IPS DF 6.9 (cell line): ENCODE data around the gene TRIM66.

Source experiments
- DNase-seq: peaks from one replicate; pipeline ENCODE4 v3.0.0-alpha.2; 2013; ENCODE audit warnings: low read depth, low spot score
- H3K27ac ChIP-seq: one replicate; pipeline ENCODE4 v1.5.1; 2013; ENCODE audit warnings: low read length, control low read depth
- H3K27me3 ChIP-seq: 2 replicates; pipeline ENCODE4 v1.6.1; 2013; ENCODE audit warnings: mild to moderate bottlenecking, low read length; ENCODE audit not compliant: control insufficient read depth, insufficient read depth
- H3K36me3 ChIP-seq: 2 replicates; pipeline ENCODE4 v1.6.1; 2013; ENCODE audit warnings: low read length; ENCODE audit not compliant: control insufficient read depth, insufficient read depth
- H3K4me1 ChIP-seq: 2 replicates; pipeline ENCODE4 v1.6.1; 2013; ENCODE audit warnings: low read length; ENCODE audit not compliant: control insufficient read depth, insufficient read depth
- H3K4me3 ChIP-seq: 2 replicates; pipeline ENCODE4 v1.5.1; 2013; ENCODE audit warnings: mild to moderate bottlenecking, low read length
- H3K9me3 ChIP-seq: 2 replicates; pipeline ENCODE4 v1.6.1; 2013; ENCODE audit warnings: low read length, inconsistent platforms; ENCODE audit not compliant: control insufficient read depth, insufficient read depth
- WGBS: extraction: QIAGEN DNeasy Blood & Tissue Kit; methylation state at CpG from one replicate; pipeline ENCODE4 v1.1.7; 2013; ENCODE audit warnings: mixed read lengths, missing lambda C conversion rate; ENCODE audit not compliant: insufficient read length, insufficient coverage; 5-methylcytosine and 5-hydroxymethylcytosine counted together

The TRIM66 gene

DNA sequence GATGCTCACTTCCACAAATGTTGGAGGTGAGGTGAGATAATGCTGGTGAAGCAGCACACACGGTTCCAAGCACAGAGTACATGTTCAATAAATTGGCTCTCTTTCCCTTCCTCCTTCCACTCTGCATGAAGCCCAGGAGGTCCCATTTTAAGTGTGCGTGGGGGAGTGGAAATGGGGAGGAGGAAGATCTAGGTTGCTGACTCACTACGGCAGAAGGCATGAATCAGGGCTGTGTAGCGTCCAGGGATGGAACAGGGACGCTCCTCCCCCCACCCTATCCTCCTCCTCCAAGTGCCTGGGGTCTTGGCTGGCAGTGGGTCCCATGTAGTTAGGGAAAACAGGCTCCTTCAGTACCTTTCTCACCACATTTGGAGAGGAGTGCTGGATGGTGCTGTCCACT lies 44.2 kb downstream of the TRIM66 start:
- no peaks in the 10 kb centered on the region for H3K27me3 ChIP-seq
- peaks cover 10% of the 10 kb centered on the region for H3K4me1 ChIP-seq
- peaks cover 3% of the 10 kb centered on the region; the same call in 1 of the 2 replicates for H3K36me3 ChIP-seq
- no peak overlapping the region for H3K27ac ChIP-seq
- WGBS: no CpG with 5 or more reads among the region's 5 CpGs
- H3K9me3 ChIP-seq: no peaks in the 10 kb centered on the region
- H3K4me3 ChIP-seq: no peak overlapping the region
- DNase-seq: no peak

DNA sequence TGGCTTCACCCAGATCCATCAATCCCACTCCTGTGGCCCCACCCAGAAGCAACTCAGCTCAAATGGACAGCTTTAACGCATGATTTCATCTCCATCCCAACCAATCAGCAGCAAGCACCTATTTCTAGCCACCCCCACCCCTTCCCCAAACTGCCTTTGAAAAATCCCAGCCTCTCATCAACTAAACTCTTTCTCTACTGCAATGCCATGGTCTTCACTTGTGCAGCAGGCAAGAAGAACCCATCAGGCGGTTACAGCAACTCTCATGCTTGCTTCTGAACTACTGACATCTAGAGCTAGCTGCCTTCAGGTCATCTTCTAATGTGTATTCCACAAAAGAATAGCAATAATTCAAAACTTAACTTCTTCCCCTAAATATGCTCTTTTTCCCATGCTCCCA lies 46.3 kb downstream of the TRIM66 start:
- Histone ChIP-seq H3K27me3 (no peaks in the 10 kb centered on the region), H3K27ac (no peak overlapping the region), H3K4me1 (peaks cover 9% of the 10 kb centered on the region), H3K4me3 (no peak overlapping the region), H3K9me3 (no peaks in the 10 kb centered on the region), H3K36me3 (no peaks in the 10 kb centered on the region)
- WGBS: no CpG with 5 or more reads among the region's 2 CpGs
- DNase-seq: no peak

DNA sequence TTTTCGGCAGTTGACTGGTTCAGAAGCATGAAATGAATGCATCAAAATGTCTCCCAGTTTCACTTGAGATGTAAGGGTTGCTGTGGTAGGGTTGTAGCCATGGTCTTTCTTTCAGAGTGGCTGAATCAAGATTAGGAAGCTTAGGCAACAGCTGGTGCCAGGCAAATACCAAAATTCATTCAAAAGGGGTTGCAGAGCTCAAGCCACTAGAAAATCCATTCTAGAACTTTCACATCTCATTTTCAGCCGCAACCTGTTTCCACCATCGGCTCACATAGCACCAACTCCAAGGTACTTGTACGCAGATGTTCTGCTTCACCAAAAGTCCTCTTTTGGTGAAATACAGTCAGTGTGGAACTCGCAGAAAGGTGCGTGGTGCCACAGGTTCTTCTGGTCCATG lies 48.0 kb downstream of the TRIM66 start:
- H3K4me3 ChIP-seq: no peak overlapping the region
- H3K27ac ChIP-seq: no peak overlapping the region
- H3K4me1 ChIP-seq: no peaks in the 10 kb centered on the region
- no peaks in the 10 kb centered on the region for H3K9me3 ChIP-seq
- H3K27me3 ChIP-seq: no peaks in the 10 kb centered on the region
- WGBS: no CpG with 5 or more reads among the region's 6 CpGs
- DNase-seq: no peak
- no peaks in the 10 kb centered on the region for H3K36me3 ChIP-seq

DNA sequence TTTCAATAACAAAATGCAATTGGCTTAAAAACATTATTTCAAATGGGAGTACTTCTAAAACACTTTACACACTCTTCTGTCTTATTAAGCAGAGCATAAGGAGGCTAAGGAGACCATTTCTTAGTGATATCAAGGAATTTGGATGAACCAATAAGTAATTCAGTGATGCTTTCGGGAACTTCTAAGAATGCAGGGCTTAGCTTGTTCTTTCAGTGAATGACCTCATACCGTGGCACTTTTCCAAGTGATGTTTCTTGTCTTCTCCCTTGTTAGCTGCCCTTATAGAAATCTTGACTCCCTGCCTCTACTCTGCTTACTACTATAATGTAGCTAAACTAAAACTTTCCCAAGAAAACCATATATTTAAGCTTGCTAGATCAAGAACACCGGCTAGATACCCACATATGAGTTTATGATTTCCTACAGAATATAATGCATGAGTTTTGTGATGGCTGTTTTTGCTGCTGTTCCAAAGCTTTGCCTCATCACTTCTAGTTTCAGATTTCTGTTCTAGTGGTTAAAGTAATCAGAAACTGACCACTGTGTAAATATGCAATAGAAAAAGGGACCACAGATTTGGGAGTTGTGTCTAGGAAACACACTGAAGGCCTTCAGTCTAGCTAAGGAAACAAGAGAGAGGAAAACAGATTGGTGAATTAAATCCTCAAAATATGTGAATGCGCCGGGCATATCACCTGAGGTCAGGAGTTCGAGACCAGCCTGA lies 50.9 kb downstream of the TRIM66 start:
- no peaks in the 10 kb centered on the region for H3K27me3 ChIP-seq
- H3K36me3 ChIP-seq: no peaks in the 10 kb centered on the region
- H3K4me1 ChIP-seq: no peaks in the 10 kb centered on the region
- no peak overlapping the region for H3K4me3 ChIP-seq
- WGBS: no CpG with 5 or more reads among the region's 6 CpGs
- H3K27ac ChIP-seq: no peak overlapping the region
- no peaks in the 10 kb centered on the region for H3K9me3 ChIP-seq
- no peak for DNase-seq

DNA sequence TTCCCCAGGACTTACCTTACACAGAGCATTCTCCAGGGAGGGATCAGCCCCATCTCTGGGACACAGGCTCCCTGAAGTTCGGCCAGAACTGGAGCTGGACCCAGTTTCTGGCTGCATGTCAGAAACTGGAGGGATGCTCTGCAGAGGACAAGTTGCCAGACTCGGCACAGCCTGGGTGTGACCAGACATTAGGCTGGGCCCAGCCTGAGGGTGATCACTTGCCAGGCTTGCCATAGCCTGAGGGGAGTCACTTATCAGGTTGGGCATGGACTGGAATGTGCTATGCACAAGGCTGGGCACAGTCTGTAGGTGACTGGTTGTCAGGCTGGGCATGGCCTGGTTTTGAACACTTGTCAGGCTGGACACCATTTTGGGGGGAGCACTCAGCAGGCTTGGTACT lies 57.8 kb downstream of the TRIM66 start:
- Histone ChIP-seq H3K9me3 (no peaks in the 10 kb centered on the region), H3K27me3 (no peaks in the 10 kb centered on the region), H3K4me3 (no peak overlapping the region), H3K27ac (no peak overlapping the region), H3K4me1 (no peaks in the 10 kb centered on the region; the same call in 1 of the 2 replicates), H3K36me3 (no peaks in the 10 kb centered on the region)
- no CpG with 5 or more reads among the region's 2 CpGs for WGBS
- DNase-seq: no peak

DNA sequence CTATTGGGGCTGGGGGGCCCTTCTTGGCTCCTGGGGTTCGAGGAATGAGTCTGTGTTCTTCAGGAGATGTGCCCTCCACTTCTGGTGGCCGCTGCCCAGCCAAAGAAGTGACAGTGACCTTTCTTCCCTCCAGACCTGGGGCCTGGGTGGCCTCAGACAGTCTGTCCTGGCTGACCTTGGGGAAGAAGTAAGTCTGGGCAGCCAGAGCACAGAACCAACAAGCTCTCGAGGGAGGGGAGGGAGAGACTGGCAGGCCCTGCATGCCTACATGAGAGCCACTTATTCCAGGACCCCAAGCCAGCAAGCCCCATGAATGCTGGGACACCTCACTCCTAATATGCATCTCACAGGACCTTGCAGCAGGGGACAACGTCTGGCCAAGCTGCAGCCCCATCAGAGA lies 61.3 kb downstream of the TRIM66 start:
- no peaks in the 10 kb centered on the region for H3K36me3 ChIP-seq
- DNase-seq: no peak
- no peaks in the 10 kb centered on the region for H3K27me3 ChIP-seq
- H3K4me1 ChIP-seq: no peaks in the 10 kb centered on the region; the same call in 1 of the 2 replicates
- no peak overlapping the region for H3K4me3 ChIP-seq
- no peaks in the 10 kb centered on the region for H3K9me3 ChIP-seq
- no peak overlapping the region for H3K27ac ChIP-seq
- no CpG with 5 or more reads among the region's 4 CpGs for WGBS

DNA sequence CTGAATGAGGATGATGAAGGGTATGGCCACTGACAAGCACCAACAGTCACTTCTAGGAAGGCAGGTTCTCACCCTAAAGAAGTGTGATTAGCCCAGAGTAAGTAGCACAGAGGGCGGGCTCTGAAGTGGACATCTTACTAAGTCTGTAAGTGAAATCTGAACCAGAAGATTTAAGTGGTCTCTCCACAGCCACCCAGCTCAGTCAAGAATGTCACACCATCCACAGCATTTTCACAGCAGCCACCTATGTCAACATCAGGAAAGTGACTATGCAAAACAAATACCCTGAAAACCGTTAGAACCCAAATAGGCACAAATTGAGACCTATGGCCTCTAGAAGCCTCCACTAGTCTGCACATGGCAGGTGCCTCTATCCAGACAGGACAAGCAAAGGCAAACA lies 65.4 kb downstream of the TRIM66 start:
- no peaks in the 10 kb centered on the region for H3K4me1 ChIP-seq
- no peaks in the 10 kb centered on the region for H3K27me3 ChIP-seq
- H3K4me3 ChIP-seq: no peak overlapping the region
- WGBS: no CpG with 5 or more reads among the region's 2 CpGs
- H3K36me3 ChIP-seq: no peaks in the 10 kb centered on the region
- DNase-seq: no peak
- H3K27ac ChIP-seq: no peak overlapping the region
- H3K9me3 ChIP-seq: no peaks in the 10 kb centered on the region

DNA sequence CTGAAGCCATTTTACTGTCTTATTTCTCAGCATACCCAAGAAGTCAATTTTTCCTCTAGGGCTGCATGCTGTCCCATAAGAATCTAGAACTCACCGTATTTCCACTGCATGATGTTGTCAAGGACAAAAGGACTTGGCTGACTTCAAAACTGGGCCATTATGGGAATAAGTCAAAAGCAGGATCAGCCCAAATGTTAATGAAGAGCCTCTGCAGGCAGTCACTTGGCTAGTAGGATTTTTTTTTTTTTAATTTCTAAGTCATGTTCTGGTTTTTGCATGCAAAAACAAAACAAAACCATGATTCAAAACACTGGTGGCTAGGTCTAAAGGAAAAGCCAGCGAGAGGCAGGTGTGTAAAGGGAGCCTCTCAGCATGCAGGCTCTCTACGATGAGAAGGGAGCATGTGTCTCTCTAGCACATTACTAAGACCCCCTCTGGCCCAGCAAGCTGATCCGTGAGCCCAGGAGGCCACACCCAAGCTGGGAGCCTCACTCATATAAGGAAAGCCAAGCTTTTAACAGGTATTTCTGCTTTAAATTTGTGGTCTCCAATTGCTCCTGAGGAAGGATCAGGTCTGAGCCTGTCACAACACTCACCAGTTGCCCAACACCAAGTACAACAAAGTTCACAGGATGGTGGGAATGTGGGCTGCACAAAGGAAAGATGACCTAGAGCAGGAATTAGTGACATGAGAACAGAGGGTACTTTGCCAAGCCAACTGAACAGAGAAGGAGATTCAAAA lies 67.0 kb downstream of the TRIM66 start:
- H3K27me3 ChIP-seq: no peaks in the 10 kb centered on the region
- H3K36me3 ChIP-seq: no peaks in the 10 kb centered on the region
- H3K27ac ChIP-seq: no peak overlapping the region
- H3K9me3 ChIP-seq: no peaks in the 10 kb centered on the region
- DNase-seq: no peak
- no CpG with 5 or more reads among the region's 4 CpGs for WGBS
- no peaks in the 10 kb centered on the region for H3K4me1 ChIP-seq
- H3K4me3 ChIP-seq: no peak overlapping the region

DNA sequence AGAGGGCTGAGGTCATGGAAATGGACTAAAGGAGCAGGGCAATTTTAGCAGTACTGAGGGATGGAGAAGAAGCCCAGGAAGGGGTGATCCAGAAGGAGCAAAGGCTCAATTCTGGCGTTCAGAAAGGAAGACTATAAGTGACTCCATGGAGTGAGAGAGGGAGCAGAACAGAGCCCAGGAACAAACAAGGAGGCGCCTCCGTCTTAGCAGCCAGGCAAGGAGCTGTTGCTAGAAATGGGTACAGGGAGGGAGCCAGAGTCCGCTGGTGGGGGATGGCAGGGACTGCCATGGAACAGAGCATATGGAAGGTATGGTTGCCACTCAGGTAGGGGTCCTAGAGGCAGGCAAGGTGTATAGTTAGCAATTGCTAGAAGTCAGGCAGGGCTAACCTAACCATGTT lies 68.0 kb downstream of the TRIM66 start:
- Histone ChIP-seq H3K9me3 (no peaks in the 10 kb centered on the region), H3K4me1 (no peaks in the 10 kb centered on the region), H3K36me3 (no peaks in the 10 kb centered on the region), H3K4me3 (no peak overlapping the region), H3K27me3 (no peaks in the 10 kb centered on the region), H3K27ac (no peak overlapping the region)
- WGBS: no CpG with 5 or more reads among the region's 4 CpGs
- DNase-seq: no peak

DNA sequence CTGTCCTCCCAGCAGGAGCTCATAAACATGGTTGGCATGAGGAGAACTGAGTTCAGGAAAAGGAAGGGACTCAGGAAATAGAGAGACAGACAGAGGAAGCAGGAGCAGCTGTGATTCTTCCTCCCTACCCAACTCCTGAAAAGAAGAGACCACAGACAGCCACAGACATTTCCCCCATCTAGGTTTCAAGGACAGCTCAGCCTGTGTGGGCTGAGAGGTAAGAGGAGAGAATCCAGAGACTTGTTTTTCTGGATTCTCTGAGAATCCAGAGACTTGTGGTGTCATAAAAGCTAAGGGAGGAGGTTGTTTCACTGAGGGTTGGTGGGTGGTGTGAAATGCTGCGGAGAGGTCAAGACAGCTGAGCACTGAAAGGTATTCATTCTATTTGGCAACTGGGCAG lies 69.4 kb downstream of the TRIM66 start:
- Histone ChIP-seq H3K27ac (no peak overlapping the region), H3K4me3 (no peak overlapping the region), H3K27me3 (no peaks in the 10 kb centered on the region), H3K4me1 (no peaks in the 10 kb centered on the region), H3K9me3 (no peaks in the 10 kb centered on the region), H3K36me3 (no peaks in the 10 kb centered on the region)
- DNase-seq: no peak
- WGBS: no CpG with 5 or more reads among the region's 1 CpG

DNA sequence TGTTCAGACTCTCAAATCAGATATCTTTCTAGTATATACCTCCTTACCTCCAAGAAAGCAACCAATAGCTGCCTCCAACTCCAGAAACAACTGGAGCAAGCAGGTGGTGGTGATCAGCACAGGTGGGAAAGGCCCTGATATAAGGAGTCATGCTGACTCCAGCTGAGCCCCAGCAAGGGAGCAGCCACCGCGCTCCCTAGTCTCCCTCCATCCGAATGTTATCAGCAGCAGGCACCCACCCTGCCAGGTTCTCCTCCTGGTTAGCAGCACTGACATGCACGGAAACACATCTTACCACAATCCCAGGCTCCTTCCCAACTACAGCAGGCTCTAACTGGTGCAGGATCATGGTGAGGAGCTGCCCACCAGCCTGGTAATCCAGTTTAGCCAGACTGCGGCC lies 69.9 kb downstream of the TRIM66 start:
- WGBS: no CpG with 5 or more reads among the region's 5 CpGs
- H3K27ac ChIP-seq: no peak overlapping the region
- H3K36me3 ChIP-seq: no peaks in the 10 kb centered on the region
- no peak for DNase-seq
- H3K4me3 ChIP-seq: no peak overlapping the region
- no peaks in the 10 kb centered on the region for H3K9me3 ChIP-seq
- no peaks in the 10 kb centered on the region for H3K4me1 ChIP-seq
- no peaks in the 10 kb centered on the region for H3K27me3 ChIP-seq
